B cell (primary cell): ENCODE results near the gene SOCS3.

Source experiments
- CTCF ChIP-seq: fragments of 200-600 bp; IDR thresholded peaks from one replicate; pipeline ENCODE4 v1.8.0; 2022; ENCODE audit warnings: antibody characterized with exemption, mild to moderate bottlenecking
- EZH2 ChIP-seq: IDR thresholded peaks from 2 replicates; pipeline ENCODE4 v1.6.1; 2012; ENCODE audit warnings: borderline replicate concordance, low read depth, mild to moderate bottlenecking, moderate library complexity, low read length; ENCODE audit not compliant: insufficient read depth, poor library complexity, severe bottlenecking

GRCh38 chr17:78384479-78385175 lies 24.8 kb upstream of the SOCS3 start:
- TF ChIP-seq EZH2 = no peak
- TF ChIP-seq CTCF = no peak
